Measurements from ENCODE around the gene VTI1B. TPM values are rescaled to one million over a fixed set of nuclear protein-coding genes. Genes with fewer than 3 reads are reported as not detected.

The VTI1B gene
- total RNA-seq, 1 experiment from 2014 or later: 117 TPM

GRCh38 chr14:67675219-67675582 is 769 bp upstream of the VTI1B start:
- H3K4me3 ChIP-seq (ENCODE audit: low read depth, low read length): peak overlapping the region; percentile 96
- POLR2A ChIA-PET: interaction anchor here (1.0 to 1.5 kb wide), 2 partner anchors 21 to 91 kb away, joined by 4 read pairs; partner anchors contain the start of gene RDH11
- CTCF ChIA-PET: interaction anchor here (0.6 to 2.2 kb wide), 6 partner anchors 20 to 94 kb away, joined by 3 to 8 read pairs (median 6); partner anchors contain the start of genes PIGH and RDH11
- Mint-ChIP-seq H3K9me3 (ENCODE audit: unreplicated experiment) (no peaks in the 10 kb centered on the region), H3K36me3 (ENCODE audit: insufficient read depth, unreplicated experiment) (peaks cover 33% of the 10 kb centered on the region), H3K27me3 (ENCODE audit: insufficient read depth, unreplicated experiment) (no peaks in the 10 kb centered on the region), H3K27ac (ENCODE audit: unreplicated experiment) (peak overlapping the region; percentile 85), H3K4me1 (ENCODE audit: low read depth, unreplicated experiment) (peaks cover 15% of the 10 kb centered on the region), H3K4me3 (ENCODE audit: unreplicated experiment) (peak overlapping the region; percentile 91)
- H3K36me3 ChIP-seq (ENCODE audit: control insufficient read depth, insufficient read depth, low read length): no peaks in the 10 kb centered on the region
- DNase-seq: no peak
- BruUV-seq (replicated peaks): TSS peak; percentile 69
- no peak for TF ChIP-seq CTCF (IDR thresholded peaks at IDR 0.05; ENCODE audit: insufficient read depth in 1 of 2, low read depth in 1 of 2, low read length in 1 of 2, severe bottlenecking in 1 of 2, unreplicated experiment in 1 of 2)
- intact Hi-C loops (cut with micrococcal nuclease; ENCODE audit: unreplicated experiment): loop anchor here (1.0 to 2.0 kb wide), 2 partner anchors 56 to 91 kb away; partner anchors contain the start of gene ARG2
- no peaks in the 10 kb centered on the region; the same call in 1 of the 2 replicates for H3K4me1 ChIP-seq
- no peaks in the 10 kb centered on the region for H3K9me3 ChIP-seq
- no peaks in the 10 kb centered on the region for H3K27me3 ChIP-seq (replicated peaks; ENCODE audit: control insufficient read depth, insufficient read depth, low read length)

DNA sequence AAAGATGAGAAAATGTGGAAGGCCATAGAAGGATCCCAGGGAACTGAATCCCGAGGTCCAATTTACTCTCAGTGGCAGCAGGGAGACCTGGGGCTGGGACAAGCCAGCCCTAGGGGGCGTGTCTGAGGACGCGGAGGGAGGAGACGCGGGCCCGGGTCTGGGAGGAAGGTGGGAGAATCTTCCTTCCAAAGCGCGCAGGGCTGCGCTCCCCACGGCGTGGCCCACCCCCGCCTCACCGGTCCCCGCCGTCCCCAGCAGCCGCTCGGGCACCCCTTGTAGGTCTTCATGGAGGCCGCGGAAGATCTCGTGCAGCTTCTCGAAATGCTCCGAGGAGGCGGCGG is 323 bp downstream of the VTI1B start:
- no TSS peak for BruUV-seq (replicated peaks)
- H3K27me3 Mint-ChIP-seq (ENCODE audit: insufficient read depth, unreplicated experiment): no peaks in the 10 kb centered on the region
- CTCF ChIA-PET: interaction anchor here (1.1 to 2.2 kb wide), 4 partner anchors 21 to 74 kb away, joined by 4 to 8 read pairs (median 6); partner anchors contain the start of genes ARG2, PIGH and RDH11
- peak overlapping the region; percentile 91 for H3K4me3 Mint-ChIP-seq (ENCODE audit: unreplicated experiment)
- no peaks in the 10 kb centered on the region for H3K9me3 Mint-ChIP-seq (ENCODE audit: unreplicated experiment)
- peak overlapping the region; percentile 85 for H3K27ac Mint-ChIP-seq (ENCODE audit: unreplicated experiment)
- intact Hi-C loops (cut with micrococcal nuclease; ENCODE audit: unreplicated experiment): loop anchor here (1.0 to 2.0 kb wide), 2 partner anchors 21 to 55 kb away; partner anchors contain the start of genes ARG2 and RDH11
- no peaks in the 10 kb centered on the region for H3K9me3 ChIP-seq
- peak; percentile 10 to 41 for TF ChIP-seq CTCF (IDR thresholded peaks at IDR 0.05; ENCODE audit: insufficient read depth in 1 of 2, low read depth in 1 of 2, low read length in 1 of 2, severe bottlenecking in 1 of 2, unreplicated experiment in 1 of 2)
- POLR2A ChIA-PET: no interaction called here
- peak; percentile 81 to 86 for DNase-seq
- peaks cover 33% of the 10 kb centered on the region for H3K36me3 Mint-ChIP-seq (ENCODE audit: insufficient read depth, unreplicated experiment)
- H3K4me1 ChIP-seq: no peaks in the 10 kb centered on the region; the same call in 1 of the 2 replicates
- peaks cover 15% of the 10 kb centered on the region for H3K4me1 Mint-ChIP-seq (ENCODE audit: low read depth, unreplicated experiment)
- peak overlapping the region; percentile 96 for H3K4me3 ChIP-seq (ENCODE audit: low read depth, low read length)
- no peaks in the 10 kb centered on the region for H3K36me3 ChIP-seq (ENCODE audit: control insufficient read depth, insufficient read depth, low read length)
- no peaks in the 10 kb centered on the region for H3K27me3 ChIP-seq (replicated peaks; ENCODE audit: control insufficient read depth, insufficient read depth, low read length)

DNA sequence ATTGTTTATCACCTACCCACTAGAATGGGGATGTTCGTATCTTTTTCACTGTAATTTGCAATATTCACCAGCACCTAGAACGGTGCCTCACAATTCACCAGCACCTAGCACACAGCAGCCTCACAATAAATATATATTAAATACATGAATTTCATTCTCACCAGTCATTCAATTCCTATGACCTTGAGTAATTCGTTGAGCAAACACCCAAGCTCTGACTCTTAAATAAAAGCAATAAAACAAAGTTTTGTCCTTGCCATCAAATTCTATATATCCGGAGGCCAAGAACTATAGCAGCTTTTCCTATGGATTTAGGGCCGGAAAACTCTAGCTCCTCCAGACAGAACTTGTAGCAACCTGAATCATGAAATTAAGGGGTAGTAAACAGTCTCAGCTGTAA is 981 bp downstream of the VTI1B start:
- Mint-ChIP-seq H3K27ac (ENCODE audit: unreplicated experiment) (peak overlapping the region; percentile 85), H3K4me1 (ENCODE audit: low read depth, unreplicated experiment) (peaks cover 15% of the 10 kb centered on the region), H3K36me3 (ENCODE audit: insufficient read depth, unreplicated experiment) (peaks cover 33% of the 10 kb centered on the region), H3K9me3 (ENCODE audit: unreplicated experiment) (no peaks in the 10 kb centered on the region), H3K27me3 (ENCODE audit: insufficient read depth, unreplicated experiment) (no peaks in the 10 kb centered on the region), H3K4me3 (ENCODE audit: unreplicated experiment) (peak overlapping the region; percentile 91)
- Histone ChIP-seq H3K4me3 (ENCODE audit: low read depth, low read length) (peak overlapping the region; percentile 96), H3K36me3 (ENCODE audit: control insufficient read depth, insufficient read depth, low read length) (no peaks in the 10 kb centered on the region), H3K27me3 (replicated peaks; ENCODE audit: control insufficient read depth, insufficient read depth, low read length) (no peaks in the 10 kb centered on the region), H3K4me1 (no peaks in the 10 kb centered on the region; the same call in 1 of the 2 replicates), H3K9me3 (no peaks in the 10 kb centered on the region)
- no peak for DNase-seq
- CTCF ChIA-PET: interaction anchor here (1.1 to 2.2 kb wide), 4 partner anchors 22 to 73 kb away, joined by 3 to 7 read pairs (median 4); partner anchors contain the start of genes ARG2, PIGH and RDH11
- intact Hi-C loops (cut with micrococcal nuclease; ENCODE audit: unreplicated experiment): no loop called here
- TF ChIP-seq CTCF (IDR thresholded peaks at IDR 0.05; ENCODE audit: insufficient read depth in 1 of 2, low read depth in 1 of 2, low read length in 1 of 2, severe bottlenecking in 1 of 2, unreplicated experiment in 1 of 2): no peak
- POLR2A ChIA-PET: no interaction called here
- BruUV-seq (replicated peaks): TSS peak; percentile 56
